ENCODE measurements around the gene NISCH. TPM values are rescaled to one million over a fixed set of nuclear protein-coding genes. Genes with fewer than 3 reads are reported as not detected.

Gene NISCH
- total and polyA plus RNA-seq, 2 experiments from 2014 or later = 18.4 to 76.4 TPM

- TF ChIP-seq STAT1 (IDR thresholded peaks at IDR 0.05; ENCODE audit: unreplicated experiment) = no peak
- no peak for TF ChIP-seq POLR2AphosphoS5 (IDR thresholded peaks at IDR 0.05; ENCODE audit: low read depth)
- TF ChIP-seq EZH2phosphoT487 (IDR thresholded peaks at IDR 0.05; ENCODE audit: unreplicated experiment) = no peak
Observed at GRCh38 chr3:52524752-52525679, 69.6 kb downstream of the NISCH start (continued).

- no peak overlapping the region for H3K4me3 ChIP-seq
- H3K27me3 ChIP-seq (ENCODE audit: insufficient read depth) = no peaks in the 10 kb centered on the region
- H2AFZ ChIP-seq = no peak overlapping the region
- no peaks in the 10 kb centered on the region for H3K4me1 ChIP-seq (ENCODE audit: insufficient read depth)
- peaks cover 10% of the 10 kb centered on the region; the same call in 1 of the 2 replicates for H3K36me3 ChIP-seq (ENCODE audit: insufficient read depth)
- H3K36me3 Mint-ChIP-seq (ENCODE audit: low read depth) = peaks cover 53% of the 10 kb centered on the region
- no peak overlapping the region for H3K27ac ChIP-seq (ENCODE audit: low read depth)
- ATAC-seq (no peak), DNase-seq (ENCODE audit: low spot score) (no peak)
- peaks cover 8% of the 10 kb centered on the region for H3K27me3 Mint-ChIP-seq (ENCODE audit: insufficient read depth, low read depth, poor library complexity)
- TF ChIP-seq EZH2 (IDR thresholded peaks at IDR 0.05; ENCODE audit: low read depth, unreplicated experiment) = no peak
- no peak for TF ChIP-seq NANOG (IDR thresholded peaks at IDR 0.05; ENCODE audit: borderline replicate concordance)
- no peak for TF ChIP-seq CTCF (conservative IDR thresholded peaks at IDR 0.05; ENCODE audit: low read depth in 2 of 2)
- no peak for TF ChIP-seq EZH2phosphoT487 (IDR thresholded peaks at IDR 0.05; ENCODE audit: unreplicated experiment)
- TF ChIP-seq POLR2AphosphoS5 (IDR thresholded peaks at IDR 0.05; ENCODE audit: low read depth) = no peak
- TF ChIP-seq ZNF462 (CRISPR knock-in tag; IDR thresholded peaks at IDR 0.05) = no peak
- no peak for TF ChIP-seq CREB1 (CRISPR knock-in tag; IDR thresholded peaks at IDR 0.05; ENCODE audit: low read depth)
- no peak for TF ChIP-seq STAT1 (IDR thresholded peaks at IDR 0.05; ENCODE audit: unreplicated experiment)
- no peak for TF ChIP-seq ETS1 (IDR thresholded peaks at IDR 0.05)
- H4K20me1 ChIP-seq (replicated peaks; ENCODE audit: insufficient read depth) = peaks cover 6% of the 10 kb centered on the region; the same call in 1 of the 2 replicates
- no peak overlapping the region for H3K4me3 Mint-ChIP-seq
- H3K9me3 Mint-ChIP-seq = no peaks in the 10 kb centered on the region
- H3K9me2 ChIP-seq (ENCODE audit: insufficient read depth) = no peaks in the 10 kb centered on the region
- no peak overlapping the region for H3K4me2 ChIP-seq
- H3F3A ChIP-seq (replicated peaks; ENCODE audit: low read depth) = no peaks in the 10 kb centered on the region
- peaks cover 11% of the 10 kb centered on the region for H3K79me2 ChIP-seq (replicated peaks; ENCODE audit: insufficient read depth)
- H3K4me1 Mint-ChIP-seq = peaks cover 2% of the 10 kb centered on the region; the same call in 1 of the 3 replicates
- H3K27ac Mint-ChIP-seq = 0 out of 2 replicates have a peak overlapping the region, but pooled peaks have one; percentile 74
Observed at GRCh38 chr3:52525680-52526561, 70.5 kb downstream of the NISCH start.

Data from GM23338 (cell line).